Fibroblast of villous mesenchyme (primary cell): ENCODE data around the gene CBLB. TPM values are rescaled to one million over a fixed set of nuclear protein-coding genes. Genes with fewer than 3 reads are reported as not detected.

ENCODE experiments used
- DNase-seq: peaks from one replicate; pipeline ENCODE4 v3.0.0-alpha.2; 2010; ENCODE audit warnings: low read depth
- H3K4me3 ChIP-seq: 2 replicates; pipeline ENCODE4 v1.5.1; 2011; ENCODE audit warnings: low read depth, mild to moderate bottlenecking, low read length
- total RNA-seq: library from RNA; depleted of rRNA; stranded (reverse); fragments of >200 nt; gene quantifications from 2 replicates; pipeline ENCODE4 v1.2.3, GENCODE V29; 2012
- TF ChIP-seq, protein P1 (sequence below): IDR thresholded peaks from 2 replicates; pipeline ENCODE4 v1.5.1; 2012; ENCODE audit warnings: low read depth, mild to moderate bottlenecking, low read length; ENCODE audit not compliant: insufficient read depth

CBLB gene
- total RNA-seq, 1 donor: 40.6 TPM

GRCh38 chr3:105704726-105705410 is 163.9 kb downstream of the CBLB start:
- DNase-seq: no peak
- H3K4me3 ChIP-seq: no peak overlapping the region
- TF ChIP-seq, protein P1, sequence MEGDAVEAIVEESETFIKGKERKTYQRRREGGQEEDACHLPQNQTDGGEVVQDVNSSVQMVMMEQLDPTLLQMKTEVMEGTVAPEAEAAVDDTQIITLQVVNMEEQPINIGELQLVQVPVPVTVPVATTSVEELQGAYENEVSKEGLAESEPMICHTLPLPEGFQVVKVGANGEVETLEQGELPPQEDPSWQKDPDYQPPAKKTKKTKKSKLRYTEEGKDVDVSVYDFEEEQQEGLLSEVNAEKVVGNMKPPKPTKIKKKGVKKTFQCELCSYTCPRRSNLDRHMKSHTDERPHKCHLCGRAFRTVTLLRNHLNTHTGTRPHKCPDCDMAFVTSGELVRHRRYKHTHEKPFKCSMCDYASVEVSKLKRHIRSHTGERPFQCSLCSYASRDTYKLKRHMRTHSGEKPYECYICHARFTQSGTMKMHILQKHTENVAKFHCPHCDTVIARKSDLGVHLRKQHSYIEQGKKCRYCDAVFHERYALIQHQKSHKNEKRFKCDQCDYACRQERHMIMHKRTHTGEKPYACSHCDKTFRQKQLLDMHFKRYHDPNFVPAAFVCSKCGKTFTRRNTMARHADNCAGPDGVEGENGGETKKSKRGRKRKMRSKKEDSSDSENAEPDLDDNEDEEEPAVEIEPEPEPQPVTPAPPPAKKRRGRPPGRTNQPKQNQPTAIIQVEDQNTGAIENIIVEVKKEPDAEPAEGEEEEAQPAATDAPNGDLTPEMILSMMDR: no peak

DNA sequence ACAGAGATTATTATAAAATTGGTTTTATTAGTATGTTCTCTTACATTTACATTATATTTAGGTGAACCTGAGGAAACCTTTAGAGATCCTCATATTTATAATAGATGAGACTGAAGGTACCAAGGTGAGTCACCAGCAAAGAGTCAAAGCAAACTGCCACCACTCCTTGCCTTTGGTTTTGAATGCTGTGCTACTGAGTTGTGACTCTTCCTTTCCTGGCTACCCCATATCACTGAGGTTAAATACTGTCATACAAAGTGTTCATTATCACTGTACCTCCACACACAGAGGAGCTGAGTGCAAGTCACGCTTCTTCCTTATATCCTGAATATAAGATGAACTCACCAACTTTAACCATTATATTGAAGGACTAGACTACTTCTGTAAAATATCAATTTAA is 168.2 kb downstream of the CBLB start:
- TF ChIP-seq, protein P1: no peak
- H3K4me3 ChIP-seq: no peak overlapping the region
- DNase-seq: no peak

DNA sequence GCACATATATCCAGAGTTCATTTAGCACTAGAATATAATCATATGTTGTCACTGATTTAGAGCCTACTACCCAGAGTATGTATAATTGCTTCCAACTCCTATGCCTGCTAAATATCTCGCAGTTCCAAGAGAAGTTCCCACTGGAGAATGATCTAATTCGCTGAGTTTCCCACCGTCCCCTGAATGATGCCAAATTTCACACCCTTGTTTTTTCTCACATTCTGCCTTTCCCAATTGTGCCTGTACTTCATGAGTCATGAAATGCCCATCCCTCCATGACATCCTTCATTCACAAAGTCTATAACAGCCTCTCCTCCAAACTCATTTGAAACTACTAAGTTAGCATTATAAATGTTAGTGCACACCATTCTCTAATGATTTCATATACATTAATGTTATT is 177.2 kb downstream of the CBLB start:
- H3K4me3 ChIP-seq: no peak overlapping the region
- DNase-seq: no peak
- TF ChIP-seq, protein P1: no peak

DNA sequence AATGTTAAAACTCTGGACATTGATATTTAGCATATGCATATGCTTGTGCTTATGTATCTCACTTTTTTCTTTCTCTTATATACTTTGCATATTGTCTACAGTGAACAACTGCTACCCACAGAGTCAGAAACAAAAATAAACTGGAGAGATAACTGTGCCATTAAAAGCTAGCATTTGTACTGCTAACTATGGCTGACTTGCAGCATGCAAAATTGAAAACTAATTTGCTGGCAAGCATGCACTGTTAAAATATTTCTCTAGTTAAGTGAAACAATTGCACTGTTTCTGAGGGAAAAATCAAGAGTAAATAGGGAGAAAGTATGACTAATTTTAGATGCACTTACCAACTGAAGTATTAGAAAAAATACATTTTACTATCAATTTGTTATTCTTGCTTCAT is 177.8 kb downstream of the CBLB start:
- DNase-seq: no peak
- TF ChIP-seq, protein P1: no peak
- H3K4me3 ChIP-seq: no peak overlapping the region

DNA sequence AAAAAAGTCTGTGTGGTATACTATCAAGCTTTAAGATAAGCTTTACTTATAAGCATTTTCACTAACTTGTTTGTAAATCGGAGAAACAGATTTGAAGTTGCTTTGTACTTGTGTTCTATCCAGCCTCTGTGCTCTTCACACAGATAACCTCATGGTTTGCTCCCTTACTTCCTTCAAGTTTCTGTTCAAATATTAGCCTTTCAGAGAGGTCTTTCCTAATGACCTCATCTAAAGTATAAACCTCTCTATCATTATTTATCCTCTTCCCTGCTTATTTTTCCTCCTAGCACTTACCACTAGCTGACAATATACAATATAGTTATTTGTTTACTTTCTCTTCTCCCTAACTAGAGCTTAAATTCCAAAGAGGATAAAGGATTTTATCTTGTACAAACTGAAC is 180.0 kb downstream of the CBLB start:
- DNase-seq: peak; percentile 12
- TF ChIP-seq, protein P1: no peak
- no peak overlapping the region for H3K4me3 ChIP-seq

DNA sequence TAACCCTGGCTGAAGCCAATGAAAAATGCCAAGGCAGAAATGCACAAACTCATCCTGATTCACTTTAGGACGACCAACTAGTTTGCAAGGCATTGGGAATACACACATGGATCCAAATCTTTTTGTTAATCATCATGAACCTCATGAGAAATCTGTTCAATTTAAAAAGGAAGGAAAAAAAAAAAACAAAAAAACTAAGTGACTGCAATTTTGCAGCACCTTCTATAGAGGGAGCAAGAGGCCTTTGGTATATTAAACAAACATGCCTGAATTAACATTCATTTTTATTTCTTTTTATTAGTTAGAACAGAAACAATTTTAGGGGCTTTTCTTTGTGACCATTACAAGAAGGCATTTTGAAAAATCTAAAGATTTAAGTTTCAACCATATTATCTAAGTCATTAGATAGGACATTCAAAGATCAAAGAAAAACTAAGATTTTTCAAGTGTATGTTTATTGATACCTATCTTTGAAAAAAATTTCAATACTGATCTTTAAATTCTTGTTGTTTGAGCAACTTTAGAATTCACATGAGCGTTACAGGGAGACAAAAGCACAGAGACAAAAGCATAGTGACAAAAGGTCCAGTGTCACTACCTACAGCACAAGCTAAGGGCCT is 182.4 kb downstream of the CBLB start:
- DNase-seq: peak; percentile 51
- TF ChIP-seq, protein P1: peak; percentile 72

More for the DNA sequence above, 182.4 kb downstream of the CBLB start:
- H3K4me3 ChIP-seq: no peak overlapping the region
